PFSK-1 (cell line): ENCODE data around the gene PDGFC.

Experiments used
- FOXP2 ChIP-seq: optimal IDR thresholded peaks from 2 replicates; pipeline ENCODE3; 2011; ENCODE audit warnings: borderline replicate concordance, control low read depth, inconsistent platforms; ENCODE audit not compliant: insufficient read depth; ENCODE audit errors: extremely low read length, extremely low read depth
- POLR2AphosphoS5 ChIP-seq: IDR thresholded peaks from 2 replicates; pipeline ENCODE4 v1.6.1; 2012; ENCODE audit warnings: low read depth, mild to moderate bottlenecking, control low read depth, low read length, moderate library complexity
- SIN3A ChIP-seq: IDR thresholded peaks from 2 replicates; pipeline ENCODE4 v1.6.1; 2012; ENCODE audit warnings: mild to moderate bottlenecking, low read length, moderate library complexity, borderline replicate concordance; ENCODE audit not compliant: insufficient read depth
- TAF1 ChIP-seq: IDR thresholded peaks from 2 replicates; pipeline ENCODE4 v1.6.1; 2012; ENCODE audit warnings: low read length, control low read depth, borderline replicate concordance; ENCODE audit not compliant: insufficient read depth
- TF ChIP-seq, protein P1 (sequence below), 2 experiments: IDR thresholded peaks; 2 replicates each; pipeline versions ENCODE4 v1.6.1 to v1.8.0; 2011 to 2012; ENCODE audit warnings: low read depth in 2 of 2, low read length in 2 of 2, control low read depth in 1 of 2, inconsistent platforms in 1 of 2, mild to moderate bottlenecking in 1 of 2, moderate library complexity in 1 of 2; ENCODE audit not compliant: insufficient read depth in 1 of 2

The PDGFC gene

DNA sequence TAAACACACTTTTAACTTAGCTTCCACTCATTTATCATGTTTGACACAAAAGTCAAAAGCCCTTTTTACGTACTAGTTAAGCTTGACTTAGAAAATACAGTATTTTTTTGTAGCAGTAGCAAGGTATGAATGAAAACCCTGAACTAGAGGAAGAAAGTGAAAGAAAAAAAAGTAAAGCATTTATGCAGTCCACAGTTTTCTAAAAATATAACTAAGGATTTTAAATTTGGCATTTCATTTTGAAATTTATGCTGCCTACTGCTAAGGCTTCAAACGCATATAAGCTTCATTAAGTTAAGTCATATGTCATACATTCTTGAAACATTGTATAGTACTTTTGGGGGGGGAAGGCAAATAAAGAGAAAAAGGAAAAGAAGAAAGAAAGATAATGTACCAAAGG is 201.5 kb downstream of the PDGFC start:
- no peak for TF ChIP-seq TAF1
- no peak for TF ChIP-seq SIN3A
- TF ChIP-seq POLR2AphosphoS5 = no peak
- no peak for TF ChIP-seq FOXP2
- TF ChIP-seq, protein P1, sequence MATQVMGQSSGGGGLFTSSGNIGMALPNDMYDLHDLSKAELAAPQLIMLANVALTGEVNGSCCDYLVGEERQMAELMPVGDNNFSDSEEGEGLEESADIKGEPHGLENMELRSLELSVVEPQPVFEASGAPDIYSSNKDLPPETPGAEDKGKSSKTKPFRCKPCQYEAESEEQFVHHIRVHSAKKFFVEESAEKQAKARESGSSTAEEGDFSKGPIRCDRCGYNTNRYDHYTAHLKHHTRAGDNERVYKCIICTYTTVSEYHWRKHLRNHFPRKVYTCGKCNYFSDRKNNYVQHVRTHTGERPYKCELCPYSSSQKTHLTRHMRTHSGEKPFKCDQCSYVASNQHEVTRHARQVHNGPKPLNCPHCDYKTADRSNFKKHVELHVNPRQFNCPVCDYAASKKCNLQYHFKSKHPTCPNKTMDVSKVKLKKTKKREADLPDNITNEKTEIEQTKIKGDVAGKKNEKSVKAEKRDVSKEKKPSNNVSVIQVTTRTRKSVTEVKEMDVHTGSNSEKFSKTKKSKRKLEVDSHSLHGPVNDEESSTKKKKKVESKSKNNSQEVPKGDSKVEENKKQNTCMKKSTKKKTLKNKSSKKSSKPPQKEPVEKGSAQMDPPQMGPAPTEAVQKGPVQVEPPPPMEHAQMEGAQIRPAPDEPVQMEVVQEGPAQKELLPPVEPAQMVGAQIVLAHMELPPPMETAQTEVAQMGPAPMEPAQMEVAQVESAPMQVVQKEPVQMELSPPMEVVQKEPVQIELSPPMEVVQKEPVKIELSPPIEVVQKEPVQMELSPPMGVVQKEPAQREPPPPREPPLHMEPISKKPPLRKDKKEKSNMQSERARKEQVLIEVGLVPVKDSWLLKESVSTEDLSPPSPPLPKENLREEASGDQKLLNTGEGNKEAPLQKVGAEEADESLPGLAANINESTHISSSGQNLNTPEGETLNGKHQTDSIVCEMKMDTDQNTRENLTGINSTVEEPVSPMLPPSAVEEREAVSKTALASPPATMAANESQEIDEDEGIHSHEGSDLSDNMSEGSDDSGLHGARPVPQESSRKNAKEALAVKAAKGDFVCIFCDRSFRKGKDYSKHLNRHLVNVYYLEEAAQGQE (IDR thresholded peaks at IDR 0.05; ENCODE audit: insufficient read depth in 1 of 2, low read depth in 2 of 2, low read length in 2 of 2) = no peak

DNA sequence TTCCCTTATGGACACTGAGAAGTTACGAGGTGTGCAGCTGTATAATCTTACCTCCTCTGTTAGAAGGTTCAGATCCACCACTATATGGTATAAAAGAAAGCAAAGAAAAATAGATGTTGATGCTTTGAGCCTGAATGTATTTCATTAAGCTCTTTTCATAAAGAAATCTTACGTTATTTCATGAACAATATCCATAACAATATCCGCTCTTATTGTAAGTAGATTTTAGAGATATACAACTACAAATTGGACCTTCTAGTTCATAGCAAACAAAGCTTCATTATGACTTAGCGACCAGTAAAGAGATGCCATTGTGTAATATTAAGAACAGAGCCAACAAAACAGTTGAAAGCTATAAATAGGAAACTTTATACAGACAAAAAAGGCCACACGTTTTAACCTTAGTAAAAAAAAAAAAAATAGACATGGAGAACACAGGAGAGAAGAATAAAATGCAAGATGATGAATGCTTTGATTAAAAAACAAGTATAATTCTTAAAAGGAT is 203.6 kb downstream of the PDGFC start:
- TF ChIP-seq POLR2AphosphoS5 = no peak
- TF ChIP-seq FOXP2 = no peak
- TF ChIP-seq SIN3A = no peak
- no peak for TF ChIP-seq TAF1
- TF ChIP-seq, protein P1 (IDR thresholded peaks at IDR 0.05; ENCODE audit: insufficient read depth in 1 of 2, low read depth in 2 of 2, low read length in 2 of 2) = no peak

DNA sequence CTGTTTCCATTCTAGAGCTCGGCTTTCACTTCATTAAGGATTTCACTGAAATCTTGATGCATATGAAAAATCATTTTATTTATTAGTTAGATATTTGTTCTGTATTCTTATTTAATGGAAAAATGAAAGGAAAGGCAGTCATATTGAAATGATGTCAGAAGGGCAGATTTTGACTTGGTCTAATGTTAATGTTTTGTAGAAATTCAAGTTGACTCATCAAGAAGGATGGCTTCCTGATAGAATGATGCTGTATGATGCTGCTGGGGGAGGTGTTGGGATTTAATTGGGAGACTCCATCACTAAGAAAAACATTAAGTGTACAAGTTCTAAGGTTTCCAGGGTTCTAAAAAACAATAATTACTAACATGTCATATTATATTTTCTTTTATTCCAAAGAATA is 204.8 kb downstream of the PDGFC start:
- TF ChIP-seq, protein P1 (IDR thresholded peaks at IDR 0.05; ENCODE audit: insufficient read depth in 1 of 2, low read depth in 2 of 2, low read length in 2 of 2) = no peak
- TF ChIP-seq POLR2AphosphoS5 = no peak
- no peak for TF ChIP-seq SIN3A
- TF ChIP-seq FOXP2 = no peak
- no peak for TF ChIP-seq TAF1

DNA sequence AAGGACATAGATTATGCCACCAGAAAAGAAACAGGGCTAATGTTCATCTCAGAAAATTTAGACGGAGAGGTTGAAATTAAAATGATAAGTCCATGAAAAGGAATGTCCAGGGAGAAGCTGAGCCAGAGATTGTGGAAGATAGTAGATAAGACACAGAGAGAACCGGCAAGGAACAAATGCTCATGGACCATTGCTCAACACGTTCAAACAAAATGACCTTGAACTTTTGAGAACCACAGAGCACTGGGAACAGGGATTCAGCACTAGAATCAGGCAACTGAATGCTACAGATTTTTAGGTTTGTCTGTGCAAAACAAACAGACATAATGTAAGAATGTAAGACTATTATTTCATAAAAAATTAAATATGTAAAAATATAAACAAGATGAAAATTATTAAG is 206.3 kb downstream of the PDGFC start:
- TF ChIP-seq FOXP2 = no peak
- no peak for TF ChIP-seq SIN3A
- TF ChIP-seq TAF1 = no peak
- TF ChIP-seq POLR2AphosphoS5 = no peak
- TF ChIP-seq, protein P1 (IDR thresholded peaks at IDR 0.05; ENCODE audit: insufficient read depth in 1 of 2, low read depth in 2 of 2, low read length in 2 of 2) = no peak

DNA sequence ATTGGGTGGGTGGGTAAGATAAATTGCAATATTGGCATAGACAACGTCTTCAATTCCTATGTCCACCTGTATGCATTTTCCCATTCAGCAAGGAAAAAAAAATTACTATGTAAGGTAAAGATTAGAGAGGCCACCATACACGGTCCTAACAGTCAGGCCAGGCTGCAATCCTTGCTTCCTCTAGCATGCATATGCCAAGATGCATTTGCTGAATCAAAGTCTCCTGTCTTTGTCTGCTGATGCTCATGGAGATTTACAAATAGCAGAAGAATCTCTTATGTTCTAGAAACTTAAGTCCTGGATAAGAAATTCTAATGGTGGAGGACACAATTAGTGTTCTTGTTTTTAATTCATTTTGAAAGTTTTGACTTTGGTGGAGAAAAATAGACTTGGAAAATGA is 206.8 kb downstream of the PDGFC start:
- TF ChIP-seq, protein P1 (IDR thresholded peaks at IDR 0.05; ENCODE audit: insufficient read depth in 1 of 2, low read depth in 2 of 2, low read length in 2 of 2) = no peak
- TF ChIP-seq POLR2AphosphoS5 (no peak), SIN3A (no peak), FOXP2 (no peak)
